B cell (primary cell): ENCODE data around the gene SPEG.

Source experiments
- CTCF ChIP-seq: fragments of 200-600 bp; IDR thresholded peaks from one replicate; pipeline ENCODE4 v1.8.0; 2022; ENCODE audit warnings: antibody characterized with exemption, mild to moderate bottlenecking
- EZH2 ChIP-seq: IDR thresholded peaks from 2 replicates; pipeline ENCODE4 v1.6.1; 2012; ENCODE audit warnings: borderline replicate concordance, low read depth, mild to moderate bottlenecking, moderate library complexity, low read length; ENCODE audit not compliant: insufficient read depth, poor library complexity, severe bottlenecking

GRCh38 chr2:219408631-219409030 lies 26.0 kb upstream of the SPEG start:
- no peak for TF ChIP-seq CTCF
- no peak for TF ChIP-seq EZH2
